HEK293 (cell line): Measurements from ENCODE around the gene GNG7.

ENCODE experiments used
- CTCF ChIA-PET: fragments of 350-600 bp; formaldehyde crosslinking; extraction: SDS; loops from one replicate; lab custom pipeline; 2021; ENCODE audit warnings: antibody characterized with exemption; lab: Yijun Ruan, JAX
- POLR2A ChIA-PET: fragments of 300-600 bp; formaldehyde crosslinking; extraction: SDS; loops from one replicate; lab custom pipeline; 2020; ENCODE audit warnings: antibody characterized with exemption, inconsistent platforms; lab: Yijun Ruan, JAX
- H3K27ac ChIP-seq: fragments of 200-500 bp; sonication (Bioruptor generic); 2 replicates; pipeline ENCODE4 v1.5.1; 2014; ENCODE audit warnings: low read depth, low read length, control low read depth, inconsistent platforms; ENCODE audit errors: extremely low read depth
- H3K36me3 ChIP-seq, 2 experiments: fragments of 200-500 bp in 1 of 2; sonication (Bioruptor generic) in 1 of 2; 1 replicate in 1 of 2; 2 replicates in 1 of 2; pipeline ENCODE4 v1.5.1; 2014 to 2017; ENCODE audit warnings: inconsistent platforms in 2 of 2, low read length in 2 of 2; ENCODE audit not compliant: control insufficient read depth in 2 of 2, insufficient read depth in 1 of 2
- H3K4me1 ChIP-seq: fragments of 200-500 bp; sonication (Bioruptor generic); 2 replicates; pipeline ENCODE4 v1.5.1; 2014; ENCODE audit warnings: mild to moderate bottlenecking, low read length, inconsistent platforms; ENCODE audit not compliant: control insufficient read depth, insufficient read depth
- H3K4me3 ChIP-seq: 2 replicates; pipeline ENCODE4 v1.5.1; 2011; ENCODE audit warnings: low read depth, mild to moderate bottlenecking, control low read depth, low read length, moderate library complexity
- H3K9me3 ChIP-seq: fragments of 200-500 bp; sonication (Bioruptor generic); 2 replicates; pipeline ENCODE4 v1.5.1; 2014; ENCODE audit warnings: low read depth, low read length, inconsistent platforms; ENCODE audit not compliant: control insufficient read depth, insufficient read depth
- HOXA7 ChIP-seq: sonication (generic); formaldehyde crosslinking; IDR thresholded peaks from 2 replicates; pipeline ENCODE4 v1.8.1; 2022; ENCODE audit warnings: missing genetic modification reagents, borderline replicate concordance
- IKZF3 ChIP-seq: fragments of 450-650 bp; IDR thresholded peaks from 2 replicates; pipeline ENCODE4 v1.5.0; 2018; ENCODE audit warnings: missing biosample characterization, mild to moderate bottlenecking, missing genetic modification characterization, moderate library complexity
- SCRT2 ChIP-seq: fragments of 450-650 bp; formaldehyde crosslinking; IDR thresholded peaks from 2 replicates; pipeline ENCODE4 v1.5.1; 2016; ENCODE audit warnings: missing biosample characterization, missing genetic modification characterization
- TRIM28 ChIP-seq: IDR thresholded peaks from 2 replicates; pipeline ENCODE4 v1.6.1; 2011; ENCODE audit warnings: low read length, control low read depth, borderline replicate concordance
- ZEB2 ChIP-seq: fragments of 450-650 bp; formaldehyde crosslinking; IDR thresholded peaks from 2 replicates; pipeline ENCODE4 v1.5.1; 2016; ENCODE audit warnings: missing biosample characterization, missing genetic modification characterization
- ZNF121 ChIP-seq: fragments of 450-650 bp; formaldehyde crosslinking; IDR thresholded peaks from 2 replicates; pipeline ENCODE4 v1.5.1; 2016; ENCODE audit warnings: missing biosample characterization, missing genetic modification characterization
- ZNF248 ChIP-seq: fragments of 450-650 bp; formaldehyde crosslinking; IDR thresholded peaks from 2 replicates; pipeline ENCODE4 v1.5.1; 2017; ENCODE audit warnings: missing biosample characterization, missing genetic modification characterization
- ZNF341 ChIP-seq: fragments of 450-650 bp; formaldehyde crosslinking; IDR thresholded peaks from 2 replicates; pipeline ENCODE4; 2016; ENCODE audit warnings: low read depth, missing biosample characterization, missing genetic modification characterization
- ZNF391 ChIP-seq: fragments of 450-650 bp; formaldehyde crosslinking; IDR thresholded peaks from 2 replicates; pipeline ENCODE4 v1.5.1; 2016; ENCODE audit warnings: low read depth, missing biosample characterization, missing genetic modification characterization, borderline replicate concordance
- ZNF501 ChIP-seq: fragments of 450-650 bp; formaldehyde crosslinking; IDR thresholded peaks from 2 replicates; pipeline ENCODE4 v1.5.1; 2016; ENCODE audit warnings: missing biosample characterization, missing genetic modification characterization
- ZNF510 ChIP-seq: fragments of 450-650 bp; formaldehyde crosslinking; IDR thresholded peaks from 2 replicates; pipeline ENCODE4 v1.5.1; 2018; ENCODE audit warnings: mild to moderate bottlenecking, missing genetic modification characterization, missing biosample characterization; ENCODE audit not compliant: insufficient replicate concordance
- ZNF518A ChIP-seq: fragments of 450-650 bp; formaldehyde crosslinking; conservative IDR thresholded peaks from 2 replicates; pipeline ENCODE4 v1.5.1; 2016; ENCODE audit warnings: low read depth, missing biosample characterization, missing genetic modification characterization
- ZNF600 ChIP-seq: fragments of 450-650 bp; formaldehyde crosslinking; IDR thresholded peaks from 2 replicates; pipeline ENCODE4 v1.5.1; 2016; ENCODE audit warnings: missing biosample characterization, missing genetic modification characterization
- ZNF664 ChIP-seq: fragments of 450-650 bp; formaldehyde crosslinking; IDR thresholded peaks from 2 replicates; pipeline ENCODE4 v1.5.1; 2016; ENCODE audit warnings: missing biosample characterization, missing genetic modification characterization
- ZNF747 ChIP-seq: fragments of 450-650 bp; formaldehyde crosslinking; IDR thresholded peaks from 2 replicates; pipeline ENCODE4 v1.5.1; 2016; ENCODE audit warnings: missing biosample characterization, missing genetic modification characterization
- ZNF791 ChIP-seq: fragments of 450-650 bp; formaldehyde crosslinking; IDR thresholded peaks from 2 replicates; pipeline ENCODE4 v1.5.1; 2016; ENCODE audit warnings: missing biosample characterization, missing genetic modification characterization
- ZNF792 ChIP-seq: fragments of 450-650 bp; formaldehyde crosslinking; IDR thresholded peaks from 2 replicates; pipeline ENCODE4 v1.5.1; 2016; ENCODE audit warnings: missing biosample characterization, missing genetic modification characterization
- ZNF843 ChIP-seq: fragments of 450-650 bp; formaldehyde crosslinking; IDR thresholded peaks from 2 replicates; pipeline ENCODE4 v1.5.1; 2016; ENCODE audit warnings: missing biosample characterization, missing genetic modification characterization
- TF ChIP-seq, protein P1 (sequence below): fragments of 450-650 bp; formaldehyde crosslinking; IDR thresholded peaks from 2 replicates; pipeline ENCODE4 v1.5.1; 2017; ENCODE audit warnings: missing biosample characterization, missing genetic modification characterization
- TF ChIP-seq, protein P2 (sequence below): fragments of 450-650 bp; formaldehyde crosslinking; IDR thresholded peaks from 2 replicates; pipeline ENCODE4 v1.5.1; 2016; ENCODE audit warnings: missing biosample characterization, missing genetic modification characterization, borderline replicate concordance
- TF ChIP-seq, protein P3 (sequence below): sonication (generic); formaldehyde crosslinking; IDR thresholded peaks from 2 replicates; pipeline ENCODE4 v1.8.1; 2022; ENCODE audit warnings: mild to moderate bottlenecking, moderate library complexity, missing genetic modification reagents

Gene GNG7

GRCh38 chr19:2706251-2706650 is 3.8 kb upstream of the GNG7 start:
- TF ChIP-seq ZNF121 = peak; percentile 83; the same call in 1 of the 2 replicates
- TF ChIP-seq ZNF792 (tag by site-specific recombination) = no peak
- no peak for TF ChIP-seq HOXA7 (CRISPR knock-in tag)

GRCh38 chr19:2703691-2704216 is 1.3 kb upstream of the GNG7 start:
- H3K27ac ChIP-seq = no peak overlapping the region
- H3K4me3 ChIP-seq = no peak overlapping the region
- no peaks in the 10 kb centered on the region for H3K4me1 ChIP-seq
- no peaks in the 10 kb centered on the region for H3K36me3 ChIP-seq
- CTCF ChIA-PET = interaction anchor here (0.7 to 0.8 kb wide), 2 partner anchors 46 to 55 kb away, joined by 5 to 8 read pairs; no protein-coding TSS in a partner anchor
- H3K9me3 ChIP-seq = no peaks in the 10 kb centered on the region
- POLR2A ChIA-PET = interaction anchor here (1.5 kb wide), 1 partner anchor 247 kb away, joined by 3 read pairs; no protein-coding TSS in a partner anchor
- TF ChIP-seq, protein P1, sequence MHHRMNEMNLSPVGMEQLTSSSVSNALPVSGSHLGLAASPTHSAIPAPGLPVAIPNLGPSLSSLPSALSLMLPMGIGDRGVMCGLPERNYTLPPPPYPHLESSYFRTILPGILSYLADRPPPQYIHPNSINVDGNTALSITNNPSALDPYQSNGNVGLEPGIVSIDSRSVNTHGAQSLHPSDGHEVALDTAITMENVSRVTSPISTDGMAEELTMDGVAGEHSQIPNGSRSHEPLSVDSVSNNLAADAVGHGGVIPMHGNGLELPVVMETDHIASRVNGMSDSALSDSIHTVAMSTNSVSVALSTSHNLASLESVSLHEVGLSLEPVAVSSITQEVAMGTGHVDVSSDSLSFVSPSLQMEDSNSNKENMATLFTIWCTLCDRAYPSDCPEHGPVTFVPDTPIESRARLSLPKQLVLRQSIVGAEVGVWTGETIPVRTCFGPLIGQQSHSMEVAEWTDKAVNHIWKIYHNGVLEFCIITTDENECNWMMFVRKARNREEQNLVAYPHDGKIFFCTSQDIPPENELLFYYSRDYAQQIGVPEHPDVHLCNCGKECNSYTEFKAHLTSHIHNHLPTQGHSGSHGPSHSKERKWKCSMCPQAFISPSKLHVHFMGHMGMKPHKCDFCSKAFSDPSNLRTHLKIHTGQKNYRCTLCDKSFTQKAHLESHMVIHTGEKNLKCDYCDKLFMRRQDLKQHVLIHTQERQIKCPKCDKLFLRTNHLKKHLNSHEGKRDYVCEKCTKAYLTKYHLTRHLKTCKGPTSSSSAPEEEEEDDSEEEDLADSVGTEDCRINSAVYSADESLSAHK (tag by site-specific recombination) = peak; percentile 49
- TF ChIP-seq, protein P2, sequence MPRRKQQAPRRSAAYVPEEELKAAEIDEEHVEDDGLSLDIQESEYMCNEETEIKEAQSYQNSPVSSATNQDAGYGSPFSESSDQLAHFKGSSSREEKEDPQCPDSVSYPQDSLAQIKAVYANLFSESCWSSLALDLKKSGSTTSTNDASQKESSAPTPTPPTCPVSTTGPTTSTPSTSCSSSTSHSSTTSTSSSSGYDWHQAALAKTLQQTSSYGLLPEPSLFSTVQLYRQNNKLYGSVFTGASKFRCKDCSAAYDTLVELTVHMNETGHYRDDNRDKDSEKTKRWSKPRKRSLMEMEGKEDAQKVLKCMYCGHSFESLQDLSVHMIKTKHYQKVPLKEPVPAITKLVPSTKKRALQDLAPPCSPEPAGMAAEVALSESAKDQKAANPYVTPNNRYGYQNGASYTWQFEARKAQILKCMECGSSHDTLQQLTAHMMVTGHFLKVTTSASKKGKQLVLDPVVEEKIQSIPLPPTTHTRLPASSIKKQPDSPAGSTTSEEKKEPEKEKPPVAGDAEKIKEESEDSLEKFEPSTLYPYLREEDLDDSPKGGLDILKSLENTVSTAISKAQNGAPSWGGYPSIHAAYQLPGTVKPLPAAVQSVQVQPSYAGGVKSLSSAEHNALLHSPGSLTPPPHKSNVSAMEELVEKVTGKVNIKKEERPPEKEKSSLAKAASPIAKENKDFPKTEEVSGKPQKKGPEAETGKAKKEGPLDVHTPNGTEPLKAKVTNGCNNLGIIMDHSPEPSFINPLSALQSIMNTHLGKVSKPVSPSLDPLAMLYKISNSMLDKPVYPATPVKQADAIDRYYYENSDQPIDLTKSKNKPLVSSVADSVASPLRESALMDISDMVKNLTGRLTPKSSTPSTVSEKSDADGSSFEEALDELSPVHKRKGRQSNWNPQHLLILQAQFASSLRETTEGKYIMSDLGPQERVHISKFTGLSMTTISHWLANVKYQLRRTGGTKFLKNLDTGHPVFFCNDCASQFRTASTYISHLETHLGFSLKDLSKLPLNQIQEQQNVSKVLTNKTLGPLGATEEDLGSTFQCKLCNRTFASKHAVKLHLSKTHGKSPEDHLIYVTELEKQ (tag by site-specific recombination) = no peak
- TF ChIP-seq ZNF792 (tag by site-specific recombination) (no peak), ZNF391 (tag by site-specific recombination) (no peak), ZNF341 (tag by site-specific recombination) (no peak), ZNF664 (tag by site-specific recombination) (no peak), ZNF510 (tag by site-specific recombination) (no peak), IKZF3 (0 out of 2 replicates have a peak, but pooled peaks have one; percentile 22), ZNF747 (tag by site-specific recombination) (no peak), ZNF518A (tag by site-specific recombination) (no peak), ZNF501 (tag by site-specific recombination) (no peak), ZNF791 (tag by site-specific recombination) (no peak), ZEB2 (tag by site-specific recombination) (no peak), ZNF248 (tag by site-specific recombination) (no peak), ZNF843 (tag by site-specific recombination) (no peak), TRIM28 (no peak), SCRT2 (tag by site-specific recombination) (no peak), ZNF600 (tag by site-specific recombination) (no peak)
- TF ChIP-seq, protein P3, sequence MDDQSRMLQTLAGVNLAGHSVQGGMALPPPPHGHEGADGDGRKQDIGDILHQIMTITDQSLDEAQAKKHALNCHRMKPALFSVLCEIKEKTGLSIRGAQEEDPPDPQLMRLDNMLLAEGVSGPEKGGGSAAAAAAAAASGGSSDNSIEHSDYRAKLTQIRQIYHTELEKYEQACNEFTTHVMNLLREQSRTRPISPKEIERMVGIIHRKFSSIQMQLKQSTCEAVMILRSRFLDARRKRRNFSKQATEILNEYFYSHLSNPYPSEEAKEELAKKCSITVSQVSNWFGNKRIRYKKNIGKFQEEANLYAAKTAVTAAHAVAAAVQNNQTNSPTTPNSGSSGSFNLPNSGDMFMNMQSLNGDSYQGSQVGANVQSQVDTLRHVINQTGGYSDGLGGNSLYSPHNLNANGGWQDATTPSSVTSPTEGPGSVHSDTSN (CRISPR knock-in tag) = no peak

More at GRCh38 chr19:2706251-2706650, 3.8 kb upstream of the GNG7 start:
- CTCF ChIA-PET = no interaction called here
- no peaks in the 10 kb centered on the region for H3K4me1 ChIP-seq
- POLR2A ChIA-PET = no interaction called here
- no peaks in the 10 kb centered on the region for H3K9me3 ChIP-seq
- no peak overlapping the region for H3K4me3 ChIP-seq
- no peaks in the 10 kb centered on the region for H3K36me3 ChIP-seq
- no peak overlapping the region for H3K27ac ChIP-seq
